ACC112 (cell line): ENCODE measurements around the gene HMGCS2.

ENCODE experiments used
- H2AFZ ChIP-seq: fragments of 200-600 bp; sonication (generic); one replicate; pipeline ENCODE4 v1.6.0; 2017; ENCODE audit warnings: antibody characterized with exemption, low read length; ENCODE audit not compliant: unreplicated experiment
- H3K27ac ChIP-seq: fragments of 200-600 bp; sonication (generic); 2 replicates; pipeline ENCODE4 v1.5.1; 2014; ENCODE audit warnings: low read depth, mild to moderate bottlenecking, antibody characterized with exemption, low read length, moderate library complexity
- H3K27me3 ChIP-seq: fragments of 200-600 bp; sonication (generic); 2 replicates; pipeline ENCODE4 v1.6.1; 2014; ENCODE audit warnings: mild to moderate bottlenecking, antibody characterized with exemption, low read length, moderate library complexity, mixed read lengths; ENCODE audit not compliant: insufficient read depth
- H3K36me3 ChIP-seq: fragments of 200-600 bp; sonication (generic); 2 replicates; pipeline ENCODE4 v1.6.1; 2016; ENCODE audit warnings: mild to moderate bottlenecking, antibody characterized with exemption, low read length, moderate library complexity, mixed read lengths; ENCODE audit not compliant: insufficient read depth
- H3K4me1 ChIP-seq: fragments of 200-600 bp; sonication (generic); one replicate; pipeline ENCODE4 v1.6.1; 2016; ENCODE audit warnings: low read length, mixed read lengths; ENCODE audit not compliant: insufficient read depth, unreplicated experiment, control insufficient read depth
- H3K4me3 ChIP-seq: fragments of 200-600 bp; sonication (generic); 2 replicates; pipeline ENCODE4 v1.5.1; 2014; ENCODE audit warnings: mild to moderate bottlenecking, low read depth, low read length
- H3K79me2 ChIP-seq: fragments of 200-600 bp; sonication (generic); one replicate; pipeline ENCODE4 v1.6.0; 2016; ENCODE audit warnings: low read length; ENCODE audit not compliant: control insufficient read depth, unreplicated experiment, insufficient read depth

Gene HMGCS2

GRCh38 chr1:119740896-119741780 lies 27.6 kb downstream of the HMGCS2 start:
- H3K27ac ChIP-seq, result no peak overlapping the region
- H2AFZ ChIP-seq, result no peak overlapping the region
- H3K4me3 ChIP-seq, result no peak overlapping the region
- no peaks in the 10 kb centered on the region for H3K27me3 ChIP-seq
- H3K4me1 ChIP-seq, result no peaks in the 10 kb centered on the region
- no peaks in the 10 kb centered on the region for H3K36me3 ChIP-seq
- no peaks in the 10 kb centered on the region for H3K79me2 ChIP-seq

- H3K4me3 ChIP-seq, result no peak overlapping the region
- H3K36me3 ChIP-seq, result no peaks in the 10 kb centered on the region; the same call in 1 of the 2 replicates
- H3K27me3 ChIP-seq, result no peaks in the 10 kb centered on the region
- H2AFZ ChIP-seq, result no peak overlapping the region
- H3K4me1 ChIP-seq, result no peaks in the 10 kb centered on the region
- H3K27ac ChIP-seq, result no peak overlapping the region
- no peaks in the 10 kb centered on the region for H3K79me2 ChIP-seq
Observed at GRCh38 chr1:119740261-119740660, 28.4 kb downstream of the HMGCS2 start.

- Histone ChIP-seq H3K36me3 (no peaks in the 10 kb centered on the region; the same call in 1 of the 2 replicates), H3K4me1 (no peaks in the 10 kb centered on the region), H3K27me3 (no peaks in the 10 kb centered on the region), H3K4me3 (no peak overlapping the region), H3K27ac (no peak overlapping the region), H2AFZ (no peak overlapping the region), H3K79me2 (no peaks in the 10 kb centered on the region)
Observed at GRCh38 chr1:119739150-119739549, 29.6 kb downstream of the HMGCS2 start.

- no peaks in the 10 kb centered on the region for H3K27me3 ChIP-seq
- no peak overlapping the region for H3K27ac ChIP-seq
- no peak overlapping the region for H3K4me3 ChIP-seq
- no peak overlapping the region for H2AFZ ChIP-seq
- H3K36me3 ChIP-seq, result no peaks in the 10 kb centered on the region; the same call in 1 of the 2 replicates
- no peaks in the 10 kb centered on the region for H3K4me1 ChIP-seq
- H3K79me2 ChIP-seq, result no peaks in the 10 kb centered on the region
Observed at GRCh38 chr1:119738100-119738720, 30.5 kb downstream of the HMGCS2 start.

- Histone ChIP-seq H2AFZ (no peak overlapping the region), H3K79me2 (no peaks in the 10 kb centered on the region)
Observed at GRCh38 chr1:119737040-119737682, 31.5 kb downstream of the HMGCS2 start.

GRCh38 chr1:119736649-119737039 lies 32.1 kb downstream of the HMGCS2 start:
- H3K36me3 ChIP-seq, result no peaks in the 10 kb centered on the region; the same call in 1 of the 2 replicates

More at GRCh38 chr1:119737040-119737682, 31.5 kb downstream of the HMGCS2 start:
- H3K27ac ChIP-seq, result no peak overlapping the region
- H3K4me1 ChIP-seq, result no peaks in the 10 kb centered on the region
- H3K27me3 ChIP-seq, result no peaks in the 10 kb centered on the region
- no peaks in the 10 kb centered on the region; the same call in 1 of the 2 replicates for H3K36me3 ChIP-seq
- H3K4me3 ChIP-seq, result no peak overlapping the region

GRCh38 chr1:119735217-119735616 lies 33.5 kb downstream of the HMGCS2 start:
- Histone ChIP-seq H3K4me1 (no peaks in the 10 kb centered on the region), H3K79me2 (no peaks in the 10 kb centered on the region), H3K36me3 (no peaks in the 10 kb centered on the region; the same call in 1 of the 2 replicates), H3K4me3 (no peak overlapping the region), H3K27ac (no peak overlapping the region), H3K27me3 (no peaks in the 10 kb centered on the region), H2AFZ (no peak overlapping the region)

More at GRCh38 chr1:119736649-119737039, 32.1 kb downstream of the HMGCS2 start:
- Histone ChIP-seq H3K4me3 (no peak overlapping the region), H3K79me2 (no peaks in the 10 kb centered on the region), H3K4me1 (no peaks in the 10 kb centered on the region), H2AFZ (no peak overlapping the region), H3K27me3 (no peaks in the 10 kb centered on the region), H3K27ac (no peak overlapping the region)

GRCh38 chr1:119733754-119734153 lies 35.0 kb downstream of the HMGCS2 start:
- H3K27ac ChIP-seq, result no peak overlapping the region
- H3K79me2 ChIP-seq, result no peaks in the 10 kb centered on the region
- H3K4me3 ChIP-seq, result no peak overlapping the region
- H3K4me1 ChIP-seq, result no peaks in the 10 kb centered on the region
- no peaks in the 10 kb centered on the region; the same call in 1 of the 2 replicates for H3K36me3 ChIP-seq
- no peak overlapping the region for H2AFZ ChIP-seq
- no peaks in the 10 kb centered on the region for H3K27me3 ChIP-seq

- H3K79me2 ChIP-seq, result no peaks in the 10 kb centered on the region
- H3K4me1 ChIP-seq, result no peaks in the 10 kb centered on the region
- H3K27me3 ChIP-seq, result no peaks in the 10 kb centered on the region
- no peak overlapping the region for H2AFZ ChIP-seq
- H3K36me3 ChIP-seq, result no peaks in the 10 kb centered on the region; the same call in 1 of the 2 replicates
- no peak overlapping the region for H3K4me3 ChIP-seq
- no peak overlapping the region for H3K27ac ChIP-seq
Observed at GRCh38 chr1:119732465-119733168, 36.1 kb downstream of the HMGCS2 start.

GRCh38 chr1:119731741-119732430 lies 36.8 kb downstream of the HMGCS2 start:
- Histone ChIP-seq H3K4me3 (no peak overlapping the region), H3K4me1 (no peaks in the 10 kb centered on the region), H2AFZ (no peak overlapping the region), H3K27me3 (no peaks in the 10 kb centered on the region), H3K27ac (no peak overlapping the region), H3K79me2 (no peaks in the 10 kb centered on the region), H3K36me3 (no peaks in the 10 kb centered on the region; the same call in 1 of the 2 replicates)
